ENCODE data around the gene TUG1.

The TUG1 gene

DNA sequence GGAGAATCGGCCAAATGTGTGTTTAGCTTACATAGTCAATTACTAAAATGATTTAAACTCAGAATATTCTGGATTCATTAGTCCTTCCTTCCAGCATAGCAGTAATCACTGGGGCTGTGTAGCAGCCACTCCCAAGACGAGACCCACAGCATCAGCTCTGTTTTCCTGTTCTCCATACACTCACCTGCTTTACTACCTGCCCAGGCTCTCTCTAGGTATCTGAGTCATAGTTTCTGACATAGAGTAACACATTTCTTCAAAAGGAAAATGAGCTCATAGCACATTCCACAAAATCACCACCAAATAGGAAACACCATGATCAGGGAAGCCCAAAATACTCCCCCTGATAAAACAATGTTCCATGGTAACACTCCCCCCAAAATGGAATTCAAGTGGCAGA lies 23.4 kb upstream of the TUG1 start:
- TF ChIP-seq FOXP2 (optimal IDR thresholded peaks at IDR 0.05; ENCODE audit: borderline replicate concordance, extremely low read depth, extremely low read length, insufficient read depth) (no peak), POLR2AphosphoS5 (IDR thresholded peaks at IDR 0.05; ENCODE audit: low read depth, low read length) (no peak), SIN3A (IDR thresholded peaks at IDR 0.05; ENCODE audit: borderline replicate concordance, insufficient read depth, low read length) (no peak), TAF1 (IDR thresholded peaks at IDR 0.05; ENCODE audit: borderline replicate concordance, insufficient read depth, low read length) (no peak)
- TF ChIP-seq, protein P1, sequence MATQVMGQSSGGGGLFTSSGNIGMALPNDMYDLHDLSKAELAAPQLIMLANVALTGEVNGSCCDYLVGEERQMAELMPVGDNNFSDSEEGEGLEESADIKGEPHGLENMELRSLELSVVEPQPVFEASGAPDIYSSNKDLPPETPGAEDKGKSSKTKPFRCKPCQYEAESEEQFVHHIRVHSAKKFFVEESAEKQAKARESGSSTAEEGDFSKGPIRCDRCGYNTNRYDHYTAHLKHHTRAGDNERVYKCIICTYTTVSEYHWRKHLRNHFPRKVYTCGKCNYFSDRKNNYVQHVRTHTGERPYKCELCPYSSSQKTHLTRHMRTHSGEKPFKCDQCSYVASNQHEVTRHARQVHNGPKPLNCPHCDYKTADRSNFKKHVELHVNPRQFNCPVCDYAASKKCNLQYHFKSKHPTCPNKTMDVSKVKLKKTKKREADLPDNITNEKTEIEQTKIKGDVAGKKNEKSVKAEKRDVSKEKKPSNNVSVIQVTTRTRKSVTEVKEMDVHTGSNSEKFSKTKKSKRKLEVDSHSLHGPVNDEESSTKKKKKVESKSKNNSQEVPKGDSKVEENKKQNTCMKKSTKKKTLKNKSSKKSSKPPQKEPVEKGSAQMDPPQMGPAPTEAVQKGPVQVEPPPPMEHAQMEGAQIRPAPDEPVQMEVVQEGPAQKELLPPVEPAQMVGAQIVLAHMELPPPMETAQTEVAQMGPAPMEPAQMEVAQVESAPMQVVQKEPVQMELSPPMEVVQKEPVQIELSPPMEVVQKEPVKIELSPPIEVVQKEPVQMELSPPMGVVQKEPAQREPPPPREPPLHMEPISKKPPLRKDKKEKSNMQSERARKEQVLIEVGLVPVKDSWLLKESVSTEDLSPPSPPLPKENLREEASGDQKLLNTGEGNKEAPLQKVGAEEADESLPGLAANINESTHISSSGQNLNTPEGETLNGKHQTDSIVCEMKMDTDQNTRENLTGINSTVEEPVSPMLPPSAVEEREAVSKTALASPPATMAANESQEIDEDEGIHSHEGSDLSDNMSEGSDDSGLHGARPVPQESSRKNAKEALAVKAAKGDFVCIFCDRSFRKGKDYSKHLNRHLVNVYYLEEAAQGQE (IDR thresholded peaks at IDR 0.05; ENCODE audit: insufficient read depth in 1 of 2, low read depth in 2 of 2, low read length in 2 of 2), result no peak

DNA sequence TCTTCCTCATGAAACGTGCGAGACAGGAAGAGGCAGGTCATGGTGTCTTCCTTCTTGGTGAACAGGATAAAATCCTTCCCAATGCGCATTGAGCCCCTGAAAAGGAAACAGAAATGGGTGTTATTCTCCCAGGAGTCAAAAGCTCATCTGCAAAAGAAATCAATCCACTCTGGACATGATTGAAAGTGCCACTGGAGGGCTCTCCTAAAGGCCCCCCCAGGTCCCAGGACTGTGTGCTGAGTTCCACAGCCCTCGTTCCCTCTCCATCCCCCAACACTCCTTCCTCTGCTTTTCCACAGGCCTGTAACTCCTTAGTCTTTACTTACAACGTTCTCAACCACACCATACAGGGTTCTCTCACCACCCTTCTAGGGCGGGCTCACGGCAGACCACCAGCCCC lies 22.7 kb upstream of the TUG1 start:
- TF ChIP-seq POLR2AphosphoS5 (IDR thresholded peaks at IDR 0.05; ENCODE audit: low read depth, low read length) (no peak), FOXP2 (optimal IDR thresholded peaks at IDR 0.05; ENCODE audit: borderline replicate concordance, extremely low read depth, extremely low read length, insufficient read depth) (no peak), TAF1 (IDR thresholded peaks at IDR 0.05; ENCODE audit: borderline replicate concordance, insufficient read depth, low read length) (no peak), SIN3A (IDR thresholded peaks at IDR 0.05; ENCODE audit: borderline replicate concordance, insufficient read depth, low read length) (no peak)
- TF ChIP-seq, protein P1 (IDR thresholded peaks at IDR 0.05; ENCODE audit: insufficient read depth in 1 of 2, low read depth in 2 of 2, low read length in 2 of 2), result no peak

DNA sequence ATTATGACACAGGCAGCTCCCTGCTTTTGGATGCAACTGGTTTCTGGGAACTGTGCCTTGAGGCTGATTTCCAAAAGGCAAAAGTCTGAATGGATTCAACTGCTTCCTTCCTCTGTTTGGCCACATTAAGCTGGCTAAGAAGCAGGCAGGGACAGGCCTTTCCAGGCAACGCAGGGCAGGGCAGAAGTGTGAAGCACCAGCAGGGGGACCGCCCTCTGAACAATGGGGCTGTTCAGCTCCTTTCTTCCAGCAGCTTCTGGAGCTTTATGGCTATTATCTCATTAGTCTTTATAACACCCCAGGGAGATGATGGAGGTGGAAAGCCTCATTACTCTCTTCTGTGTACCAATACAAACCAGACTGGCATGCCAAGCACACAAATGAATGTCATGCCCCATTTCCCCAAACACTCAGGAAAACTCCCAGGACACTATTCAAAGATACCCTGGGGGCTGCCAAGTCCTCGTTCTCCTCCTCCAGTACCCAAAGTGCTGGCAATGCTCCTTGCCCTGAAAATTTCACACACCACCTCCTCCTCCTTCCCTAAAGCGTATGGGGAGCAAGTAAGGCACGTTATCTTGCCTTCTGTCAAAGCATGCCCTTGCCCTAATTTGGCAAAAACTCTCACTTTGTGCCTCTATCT lies 21.8 kb upstream of the TUG1 start:
- TF ChIP-seq, protein P1 (IDR thresholded peaks at IDR 0.05; ENCODE audit: insufficient read depth in 1 of 2, low read depth in 2 of 2, low read length in 2 of 2), result no peak
- TF ChIP-seq FOXP2 (optimal IDR thresholded peaks at IDR 0.05; ENCODE audit: borderline replicate concordance, extremely low read depth, extremely low read length, insufficient read depth) (no peak), POLR2AphosphoS5 (IDR thresholded peaks at IDR 0.05; ENCODE audit: low read depth, low read length) (no peak), SIN3A (IDR thresholded peaks at IDR 0.05; ENCODE audit: borderline replicate concordance, insufficient read depth, low read length) (no peak), TAF1 (IDR thresholded peaks at IDR 0.05; ENCODE audit: borderline replicate concordance, insufficient read depth, low read length) (no peak)

DNA sequence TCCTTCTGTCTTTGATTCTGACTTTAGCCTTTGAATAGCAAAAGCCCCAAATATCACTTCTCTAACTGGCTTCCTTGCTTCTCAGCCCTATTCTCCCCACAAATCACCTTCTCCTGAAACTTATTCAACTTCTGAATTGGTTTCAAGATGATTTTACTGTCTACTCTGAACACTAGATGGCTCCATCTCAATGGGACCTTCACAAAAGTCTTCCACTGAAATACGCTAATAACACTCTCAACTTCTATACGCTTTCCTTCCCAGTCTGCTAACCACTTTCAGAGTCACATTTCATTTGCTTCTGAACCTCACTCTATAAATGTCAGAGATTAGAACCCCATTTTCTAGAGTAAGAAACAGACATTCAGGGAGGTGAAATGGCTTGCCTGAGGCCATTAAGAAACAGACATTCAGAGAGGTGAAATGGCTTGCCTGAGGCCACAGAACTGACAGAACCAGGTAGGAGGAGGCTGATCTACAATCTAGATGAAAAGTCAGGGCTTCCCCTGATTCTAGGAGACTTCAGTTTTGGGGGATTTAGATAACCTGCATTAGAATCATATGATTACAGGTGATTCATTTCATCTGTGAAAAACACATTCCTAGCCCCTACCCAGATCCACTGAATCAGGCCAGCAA lies 21.1 kb upstream of the TUG1 start:
- TF ChIP-seq POLR2AphosphoS5 (IDR thresholded peaks at IDR 0.05; ENCODE audit: low read depth, low read length) (no peak), TAF1 (IDR thresholded peaks at IDR 0.05; ENCODE audit: borderline replicate concordance, insufficient read depth, low read length) (no peak)
- TF ChIP-seq, protein P1 (IDR thresholded peaks at IDR 0.05; ENCODE audit: insufficient read depth in 1 of 2, low read depth in 2 of 2, low read length in 2 of 2), result no peak

All from PFSK-1 (cell line).